ENCODE results near the gene AKAP6.

The AKAP6 gene

GRCh38 chr14:32744811-32745445, 415.8 kb downstream of the AKAP6 start:
- H3K27ac ChIP-seq, result no peak overlapping the region

DNA sequence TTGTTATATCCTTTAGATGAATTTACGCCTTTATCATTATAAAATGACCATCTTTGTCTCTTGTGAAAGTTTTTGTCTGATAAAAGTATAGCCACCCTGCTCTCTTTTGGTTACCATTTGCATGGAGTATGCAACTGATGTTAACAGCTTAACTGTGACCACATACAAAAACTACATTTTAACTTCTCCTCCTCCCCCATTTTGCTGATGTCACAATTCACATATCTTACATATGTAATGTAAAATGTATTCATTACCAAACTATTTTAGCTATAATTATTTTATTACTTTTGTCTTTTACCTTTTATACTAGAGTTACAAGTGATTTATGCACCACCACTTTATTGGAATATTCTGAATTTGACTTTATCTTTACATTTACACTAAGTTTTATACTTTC, 425.1 kb downstream of the AKAP6 start:
- TF ChIP-seq ZFX (IDR thresholded peaks at IDR 0.05) (no peak), CTCF (conservative IDR thresholded peaks at IDR 0.05) (no peak)
- H3K27ac ChIP-seq, result no peak overlapping the region

More at GRCh38 chr14:32744811-32745445, 415.8 kb downstream of the AKAP6 start:
- TF ChIP-seq ZFX (IDR thresholded peaks at IDR 0.05), result no peak
- TF ChIP-seq CTCF (conservative IDR thresholded peaks at IDR 0.05), result no peak

GRCh38 chr14:32756173-32756572, 427.1 kb downstream of the AKAP6 start:
- H3K27ac ChIP-seq, result no peak overlapping the region
- TF ChIP-seq CTCF (conservative IDR thresholded peaks at IDR 0.05) (no peak), ZFX (IDR thresholded peaks at IDR 0.05) (no peak)

DNA sequence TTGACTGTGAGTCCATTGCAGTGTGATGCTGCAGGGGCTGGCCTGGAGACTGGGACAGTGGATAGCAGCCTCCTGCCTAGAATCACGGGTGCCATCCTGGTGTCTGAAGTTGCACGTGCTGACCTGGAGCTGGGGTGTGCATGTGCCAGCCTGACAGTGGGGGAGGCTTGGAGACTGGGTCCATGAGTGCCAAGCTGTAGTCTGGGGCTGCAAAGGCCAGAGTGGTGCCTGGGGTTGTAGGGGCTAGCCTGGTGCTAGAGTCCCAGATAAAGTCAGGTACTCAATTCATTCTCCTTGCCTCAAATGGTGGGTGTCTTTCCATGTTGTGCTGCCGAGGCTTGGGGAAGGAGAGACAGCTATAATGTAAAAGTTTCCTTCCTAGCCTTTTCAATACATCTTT, 427.7 kb downstream of the AKAP6 start:
- TF ChIP-seq ZFX (IDR thresholded peaks at IDR 0.05) (no peak), CTCF (conservative IDR thresholded peaks at IDR 0.05) (no peak)
- H3K27ac ChIP-seq, result no peak overlapping the region

GRCh38 chr14:32757568-32757967, 428.5 kb downstream of the AKAP6 start:
- no peak for TF ChIP-seq CTCF (conservative IDR thresholded peaks at IDR 0.05)
- TF ChIP-seq ZFX (IDR thresholded peaks at IDR 0.05), result no peak
- H3K27ac ChIP-seq, result no peak overlapping the region

DNA sequence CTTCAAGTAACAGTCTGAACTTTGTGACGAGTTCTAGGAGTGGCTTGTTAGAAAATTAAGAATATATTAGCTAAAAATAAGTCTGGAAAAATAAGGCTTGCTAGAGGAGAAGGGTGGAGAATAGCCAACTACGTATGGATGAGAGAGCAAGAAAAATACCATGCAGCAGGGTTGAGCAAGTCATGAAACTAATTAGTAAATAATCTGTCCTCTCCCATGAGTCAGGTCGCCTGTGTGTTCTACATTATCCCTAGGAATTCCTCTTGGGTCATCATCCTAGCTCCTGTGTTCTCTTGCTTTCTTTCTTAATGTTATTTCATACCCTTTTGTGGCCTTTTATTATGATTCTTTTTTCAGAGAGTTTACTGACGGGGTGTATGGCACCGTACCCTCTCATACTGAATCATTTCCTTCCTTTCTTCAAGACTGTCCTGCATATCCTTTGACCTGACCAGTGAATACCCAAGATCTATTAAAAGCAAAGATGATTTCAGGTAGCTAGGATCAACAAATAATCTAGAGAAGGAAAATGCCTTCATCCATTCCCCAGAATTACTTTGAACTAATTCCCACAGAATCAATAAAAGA, 432.4 kb downstream of the AKAP6 start:
- TF ChIP-seq CTCF (conservative IDR thresholded peaks at IDR 0.05), result no peak
- no peak for TF ChIP-seq ZFX (IDR thresholded peaks at IDR 0.05)
- H3K27ac ChIP-seq, result no peak overlapping the region

DNA sequence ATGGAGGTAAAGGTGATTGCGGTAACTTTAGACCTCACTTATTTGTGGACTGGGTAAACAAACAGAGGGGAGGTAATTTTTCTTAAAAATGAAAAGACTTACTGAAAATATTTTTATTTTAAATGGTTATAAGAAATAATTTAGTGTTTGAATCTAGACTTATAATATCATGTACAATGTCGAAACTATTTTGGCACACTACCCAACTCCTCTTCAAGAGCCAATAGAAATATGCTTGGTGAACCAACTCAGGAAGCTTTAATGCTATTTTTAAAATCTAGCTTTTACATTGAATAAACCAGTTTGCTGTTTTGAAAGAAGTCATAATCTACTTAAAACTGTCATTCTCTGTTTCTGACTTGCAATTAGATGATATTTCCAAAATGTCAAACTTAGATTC, 433.8 kb downstream of the AKAP6 start:
- H3K27ac ChIP-seq, result no peak overlapping the region
- TF ChIP-seq CTCF (conservative IDR thresholded peaks at IDR 0.05) (no peak), ZFX (IDR thresholded peaks at IDR 0.05) (no peak)
